Fibroblast of pulmonary artery (primary cell): ENCODE measurements around the gene HAGH.

Experiments
- DNase-seq: peaks from one replicate; pipeline ENCODE4 v3.0.0-alpha.2; 2010; ENCODE audit warnings: low read depth
- H3K4me3 ChIP-seq: replicated peaks from 2 replicates; pipeline ENCODE4 v1.5.1; 2011; ENCODE audit warnings: low read depth, mild to moderate bottlenecking, control low read depth, low read length, moderate library complexity
- TF ChIP-seq, protein P1 (sequence below): IDR thresholded peaks from 2 replicates; pipeline ENCODE4 v1.5.1; 2011; ENCODE audit warnings: mild to moderate bottlenecking, control low read depth, low read length, inconsistent platforms; ENCODE audit errors: missing control alignments

HAGH gene

GRCh38 chr16:1818204-1818872, 8.3 kb downstream of the HAGH start:
- TF ChIP-seq, protein P1, sequence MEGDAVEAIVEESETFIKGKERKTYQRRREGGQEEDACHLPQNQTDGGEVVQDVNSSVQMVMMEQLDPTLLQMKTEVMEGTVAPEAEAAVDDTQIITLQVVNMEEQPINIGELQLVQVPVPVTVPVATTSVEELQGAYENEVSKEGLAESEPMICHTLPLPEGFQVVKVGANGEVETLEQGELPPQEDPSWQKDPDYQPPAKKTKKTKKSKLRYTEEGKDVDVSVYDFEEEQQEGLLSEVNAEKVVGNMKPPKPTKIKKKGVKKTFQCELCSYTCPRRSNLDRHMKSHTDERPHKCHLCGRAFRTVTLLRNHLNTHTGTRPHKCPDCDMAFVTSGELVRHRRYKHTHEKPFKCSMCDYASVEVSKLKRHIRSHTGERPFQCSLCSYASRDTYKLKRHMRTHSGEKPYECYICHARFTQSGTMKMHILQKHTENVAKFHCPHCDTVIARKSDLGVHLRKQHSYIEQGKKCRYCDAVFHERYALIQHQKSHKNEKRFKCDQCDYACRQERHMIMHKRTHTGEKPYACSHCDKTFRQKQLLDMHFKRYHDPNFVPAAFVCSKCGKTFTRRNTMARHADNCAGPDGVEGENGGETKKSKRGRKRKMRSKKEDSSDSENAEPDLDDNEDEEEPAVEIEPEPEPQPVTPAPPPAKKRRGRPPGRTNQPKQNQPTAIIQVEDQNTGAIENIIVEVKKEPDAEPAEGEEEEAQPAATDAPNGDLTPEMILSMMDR: no peak
- DNase-seq: no peak
- H3K4me3 ChIP-seq: no peak overlapping the region

GRCh38 chr16:1817716-1818115, 8.9 kb downstream of the HAGH start:
- TF ChIP-seq, protein P1: no peak
- DNase-seq: no peak
- no peak overlapping the region for H3K4me3 ChIP-seq

GRCh38 chr16:1817276-1817589, 9.4 kb downstream of the HAGH start:
- no peak for DNase-seq
- no peak overlapping the region for H3K4me3 ChIP-seq
- TF ChIP-seq, protein P1: no peak

- H3K4me3 ChIP-seq: no peak overlapping the region
- no peak for DNase-seq
- TF ChIP-seq, protein P1: no peak
Measured at GRCh38 chr16:1816396-1817275, 10.0 kb downstream of the HAGH start.

GRCh38 chr16:1815461-1815860, 11.2 kb downstream of the HAGH start:
- no peak overlapping the region for H3K4me3 ChIP-seq
- TF ChIP-seq, protein P1: no peak
- DNase-seq: no peak

DNA sequence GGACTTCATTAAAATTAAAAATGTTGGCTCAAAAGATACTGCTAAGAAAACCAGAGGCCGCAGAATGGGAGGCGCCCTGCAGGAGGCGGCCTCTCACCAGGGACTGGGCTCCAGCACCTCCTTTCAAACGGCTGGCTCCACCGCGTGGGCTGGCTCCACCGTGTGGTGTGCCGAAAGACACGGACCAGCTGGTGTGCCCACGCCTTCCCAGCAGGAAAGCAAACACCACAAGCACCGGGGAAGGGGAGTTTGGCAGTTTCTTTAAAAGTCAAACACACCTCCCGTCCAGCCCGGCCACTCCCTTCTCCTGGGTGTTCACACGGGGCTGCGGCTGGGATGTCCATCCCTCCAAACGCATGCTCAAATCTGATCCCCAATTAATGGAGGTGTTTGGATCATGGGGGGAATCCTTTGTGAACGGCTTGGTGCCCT, 13.9 kb downstream of the HAGH start:
- no peak overlapping the region for H3K4me3 ChIP-seq
- TF ChIP-seq, protein P1: peak; percentile 63
- DNase-seq: peak; percentile 89
